ENCODE measurements around the gene PLEKHG5.
"Not testable (repeated sequence)": the region's sequence is repeated elsewhere in the genome, so short reads cannot be mapped to it uniquely, and the experiment has no call there.

PLEKHG5 gene

DNA sequence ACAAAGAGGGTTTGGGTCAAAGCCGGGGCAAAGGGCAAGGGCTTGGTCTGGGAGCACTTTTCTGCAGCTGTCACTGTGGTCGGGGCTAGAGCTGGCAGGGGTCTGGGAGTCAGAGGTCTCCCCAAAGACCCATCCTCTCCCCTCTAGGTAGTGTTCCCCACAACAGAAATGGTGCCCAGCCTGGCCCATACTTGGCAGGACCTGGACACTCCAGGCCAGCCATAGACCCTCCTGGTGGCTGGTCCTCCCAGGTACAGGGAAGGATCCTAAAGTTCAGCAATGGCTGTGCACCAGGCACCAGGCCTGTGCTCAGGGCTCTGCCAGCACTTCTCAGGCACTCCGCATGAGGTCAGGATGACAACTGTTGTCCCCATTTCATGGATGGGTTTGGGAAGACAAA is 55.9 kb downstream of the PLEKHG5 start:
- Histone ChIP-seq H3K9ac (ENCODE audit: low read length) (no peak overlapping the region), H3K9me3 (ENCODE audit: insufficient read depth, low read length) (no peaks in the 10 kb centered on the region), H3F3A (ENCODE audit: insufficient read depth) (no peaks in the 10 kb centered on the region), H3K4me3 (ENCODE audit: insufficient read depth, low read length, poor library complexity, severe bottlenecking) (no peak overlapping the region), H3K4me2 (ENCODE audit: low read depth, low read length, poor library complexity, severe bottlenecking) (no peak overlapping the region), H3K27me3 (ENCODE audit: low read length) (no peaks in the 10 kb centered on the region), H2AFZ (ENCODE audit: low read depth, low read length, severe bottlenecking) (no peak overlapping the region), H4K20me1 (ENCODE audit: low read depth, low read length) (no peaks in the 10 kb centered on the region), H3K9me2 (replicated peaks; ENCODE audit: insufficient read depth, low read length) (no peaks in the 10 kb centered on the region), H3K27ac (ENCODE audit: low read depth, low read length) (no peak overlapping the region), H3K36me3 (ENCODE audit: low read length) (no peaks in the 10 kb centered on the region), H3K79me2 (ENCODE audit: insufficient read depth, low read length) (no peaks in the 10 kb centered on the region)
- TF ChIP-seq EZH2phosphoT487 (conservative IDR thresholded peaks at IDR 0.05; ENCODE audit: low read length) = no peak
- TF ChIP-seq, protein P1, sequence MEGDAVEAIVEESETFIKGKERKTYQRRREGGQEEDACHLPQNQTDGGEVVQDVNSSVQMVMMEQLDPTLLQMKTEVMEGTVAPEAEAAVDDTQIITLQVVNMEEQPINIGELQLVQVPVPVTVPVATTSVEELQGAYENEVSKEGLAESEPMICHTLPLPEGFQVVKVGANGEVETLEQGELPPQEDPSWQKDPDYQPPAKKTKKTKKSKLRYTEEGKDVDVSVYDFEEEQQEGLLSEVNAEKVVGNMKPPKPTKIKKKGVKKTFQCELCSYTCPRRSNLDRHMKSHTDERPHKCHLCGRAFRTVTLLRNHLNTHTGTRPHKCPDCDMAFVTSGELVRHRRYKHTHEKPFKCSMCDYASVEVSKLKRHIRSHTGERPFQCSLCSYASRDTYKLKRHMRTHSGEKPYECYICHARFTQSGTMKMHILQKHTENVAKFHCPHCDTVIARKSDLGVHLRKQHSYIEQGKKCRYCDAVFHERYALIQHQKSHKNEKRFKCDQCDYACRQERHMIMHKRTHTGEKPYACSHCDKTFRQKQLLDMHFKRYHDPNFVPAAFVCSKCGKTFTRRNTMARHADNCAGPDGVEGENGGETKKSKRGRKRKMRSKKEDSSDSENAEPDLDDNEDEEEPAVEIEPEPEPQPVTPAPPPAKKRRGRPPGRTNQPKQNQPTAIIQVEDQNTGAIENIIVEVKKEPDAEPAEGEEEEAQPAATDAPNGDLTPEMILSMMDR (IDR thresholded peaks at IDR 0.05; ENCODE audit: insufficient read depth, low read length, poor library complexity, severe bottlenecking) = no peak

GRCh38 chr1:6435129-6435528 is 56.3 kb downstream of the PLEKHG5 start:
- no peak overlapping the region for H3K27ac ChIP-seq (ENCODE audit: low read depth, low read length)
- no peaks in the 10 kb centered on the region for H3F3A ChIP-seq (ENCODE audit: insufficient read depth)
- H3K4me2 ChIP-seq (ENCODE audit: low read depth, low read length, poor library complexity, severe bottlenecking) = no peak overlapping the region
- no peaks in the 10 kb centered on the region for H3K79me2 ChIP-seq (ENCODE audit: insufficient read depth, low read length)
- TF ChIP-seq, protein P1 (IDR thresholded peaks at IDR 0.05; ENCODE audit: insufficient read depth, low read length, poor library complexity, severe bottlenecking) = no peak
- no peak for TF ChIP-seq EZH2phosphoT487 (conservative IDR thresholded peaks at IDR 0.05; ENCODE audit: low read length)
- no peak overlapping the region for H3K9ac ChIP-seq (ENCODE audit: low read length)
- H3K9me3 ChIP-seq (ENCODE audit: insufficient read depth, low read length) = no peaks in the 10 kb centered on the region
- H3K27me3 ChIP-seq (ENCODE audit: low read length) = no peaks in the 10 kb centered on the region
- H3K9me2 ChIP-seq (replicated peaks; ENCODE audit: insufficient read depth, low read length) = no peaks in the 10 kb centered on the region
- no peak overlapping the region for H2AFZ ChIP-seq (ENCODE audit: low read depth, low read length, severe bottlenecking)
- H3K4me3 ChIP-seq (ENCODE audit: insufficient read depth, low read length, poor library complexity, severe bottlenecking) = no peak overlapping the region
- H4K20me1 ChIP-seq (ENCODE audit: low read depth, low read length) = no peaks in the 10 kb centered on the region
- no peaks in the 10 kb centered on the region for H3K36me3 ChIP-seq (ENCODE audit: low read length)

- Histone ChIP-seq H3K9me3 (ENCODE audit: insufficient read depth, low read length) (no peaks in the 10 kb centered on the region), H3K9me2 (replicated peaks; ENCODE audit: insufficient read depth, low read length) (no peaks in the 10 kb centered on the region), H3K36me3 (ENCODE audit: low read length) (no peaks in the 10 kb centered on the region), H2AFZ (ENCODE audit: low read depth, low read length, severe bottlenecking) (no peak overlapping the region), H3K4me2 (ENCODE audit: low read depth, low read length, poor library complexity, severe bottlenecking) (no peak overlapping the region), H3F3A (ENCODE audit: insufficient read depth) (no peaks in the 10 kb centered on the region), H3K79me2 (ENCODE audit: insufficient read depth, low read length) (no peaks in the 10 kb centered on the region), H3K4me3 (ENCODE audit: insufficient read depth, low read length, poor library complexity, severe bottlenecking) (no peak overlapping the region), H3K9ac (ENCODE audit: low read length) (no peak overlapping the region), H3K27me3 (ENCODE audit: low read length) (no peaks in the 10 kb centered on the region), H3K27ac (ENCODE audit: low read depth, low read length) (no peak overlapping the region), H4K20me1 (ENCODE audit: low read depth, low read length) (no peaks in the 10 kb centered on the region)
- TF ChIP-seq EZH2phosphoT487 (conservative IDR thresholded peaks at IDR 0.05; ENCODE audit: low read length) = no peak
- TF ChIP-seq, protein P1 (IDR thresholded peaks at IDR 0.05; ENCODE audit: insufficient read depth, low read length, poor library complexity, severe bottlenecking) = no peak
These were observed 57.3 kb downstream of the PLEKHG5 start for GRCh38 chr1:6434186-6434585.

DNA sequence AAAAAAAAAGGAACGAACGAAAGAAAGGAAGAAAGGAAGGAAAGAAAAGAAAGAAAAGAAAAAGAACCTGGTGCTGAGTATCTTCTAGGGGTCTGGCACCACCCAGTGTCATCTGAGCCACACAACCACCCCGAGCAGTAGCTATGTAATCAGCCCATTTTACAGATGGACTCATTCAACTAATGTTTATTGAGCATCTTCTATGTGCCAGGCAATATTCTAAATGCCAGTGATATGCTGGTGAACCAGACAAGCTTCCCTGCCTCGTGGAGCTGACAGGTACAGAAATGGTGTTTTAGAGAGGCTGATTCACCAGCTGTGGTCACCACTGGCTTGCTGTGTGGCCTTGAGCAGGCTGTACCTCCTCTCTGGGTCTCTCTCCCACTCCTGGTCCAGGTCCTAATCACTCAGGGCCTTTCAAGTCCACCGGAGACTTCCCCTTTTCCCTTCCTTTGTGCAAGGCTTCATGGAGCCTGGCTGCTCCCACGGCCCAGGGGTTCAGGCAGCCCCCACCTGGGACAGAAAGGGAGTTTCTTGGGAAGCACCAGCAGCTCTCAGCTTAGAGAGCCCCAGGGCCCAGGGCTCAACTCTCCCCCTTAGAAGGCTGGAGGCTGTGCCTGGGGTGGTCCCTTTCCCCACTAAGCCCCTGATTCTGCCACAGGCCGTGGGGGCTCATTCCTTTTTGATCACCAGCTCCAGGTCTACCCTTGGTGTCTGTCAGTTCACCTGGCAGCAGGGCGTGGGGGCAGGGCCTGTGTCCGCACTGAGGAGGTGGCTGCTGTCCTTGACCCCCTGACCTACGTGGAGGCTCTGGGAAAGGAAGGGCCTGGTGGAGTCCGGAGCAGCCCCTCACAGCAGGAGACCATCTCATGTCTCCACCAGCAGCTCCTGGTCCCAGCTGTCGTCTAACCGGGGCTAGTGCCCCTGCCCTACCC is 59.6 kb downstream of the PLEKHG5 start:
- H3K36me3 ChIP-seq (ENCODE audit: low read length) = not testable (repeated sequence)

GRCh38 chr1:6429660-6430411 is 61.6 kb downstream of the PLEKHG5 start:
- not testable (repeated sequence) for H3K4me2 ChIP-seq (ENCODE audit: low read depth, low read length, poor library complexity, severe bottlenecking); H3K9me2 ChIP-seq (replicated peaks; ENCODE audit: insufficient read depth, low read length); H3K9ac ChIP-seq (ENCODE audit: low read length); H3K9me3 ChIP-seq (ENCODE audit: insufficient read depth, low read length); H4K20me1 ChIP-seq (ENCODE audit: low read depth, low read length); H3K27me3 ChIP-seq (ENCODE audit: low read length); H3K27ac ChIP-seq (ENCODE audit: low read depth, low read length); H3K36me3 ChIP-seq (ENCODE audit: low read length); H2AFZ ChIP-seq (ENCODE audit: low read depth, low read length, severe bottlenecking); H3K79me2 ChIP-seq (ENCODE audit: insufficient read depth, low read length); H3F3A ChIP-seq (ENCODE audit: insufficient read depth); H3K4me3 ChIP-seq (ENCODE audit: insufficient read depth, low read length, poor library complexity, severe bottlenecking)

More for the DNA sequence above, 59.6 kb downstream of the PLEKHG5 start:
- H3K4me2 ChIP-seq (ENCODE audit: low read depth, low read length, poor library complexity, severe bottlenecking); H3K9me2 ChIP-seq (replicated peaks; ENCODE audit: insufficient read depth, low read length); H3K79me2 ChIP-seq (ENCODE audit: insufficient read depth, low read length); H4K20me1 ChIP-seq (ENCODE audit: low read depth, low read length); H2AFZ ChIP-seq (ENCODE audit: low read depth, low read length, severe bottlenecking); H3K27me3 ChIP-seq (ENCODE audit: low read length); H3K9ac ChIP-seq (ENCODE audit: low read length); H3K4me3 ChIP-seq (ENCODE audit: insufficient read depth, low read length, poor library complexity, severe bottlenecking); H3K27ac ChIP-seq (ENCODE audit: low read depth, low read length); H3F3A ChIP-seq (ENCODE audit: insufficient read depth); H3K9me3 ChIP-seq (ENCODE audit: insufficient read depth, low read length): not testable (repeated sequence)
